CD4-positive, alpha-beta T cell treated with Interleukin-4 for 1 hour (primary cell): Measurements from ENCODE around the gene DHRS7.

Source experiments
- DNase-seq, 2 donors: peaks; one replicate each; pipeline ENCODE4 v3.0.0-alpha.2; 2020 to 2022

DHRS7 gene

GRCh38 chr14:60184905-60185555 lies 19.8 kb upstream of the DHRS7 start:
- DNase-seq: no peak

DNA sequence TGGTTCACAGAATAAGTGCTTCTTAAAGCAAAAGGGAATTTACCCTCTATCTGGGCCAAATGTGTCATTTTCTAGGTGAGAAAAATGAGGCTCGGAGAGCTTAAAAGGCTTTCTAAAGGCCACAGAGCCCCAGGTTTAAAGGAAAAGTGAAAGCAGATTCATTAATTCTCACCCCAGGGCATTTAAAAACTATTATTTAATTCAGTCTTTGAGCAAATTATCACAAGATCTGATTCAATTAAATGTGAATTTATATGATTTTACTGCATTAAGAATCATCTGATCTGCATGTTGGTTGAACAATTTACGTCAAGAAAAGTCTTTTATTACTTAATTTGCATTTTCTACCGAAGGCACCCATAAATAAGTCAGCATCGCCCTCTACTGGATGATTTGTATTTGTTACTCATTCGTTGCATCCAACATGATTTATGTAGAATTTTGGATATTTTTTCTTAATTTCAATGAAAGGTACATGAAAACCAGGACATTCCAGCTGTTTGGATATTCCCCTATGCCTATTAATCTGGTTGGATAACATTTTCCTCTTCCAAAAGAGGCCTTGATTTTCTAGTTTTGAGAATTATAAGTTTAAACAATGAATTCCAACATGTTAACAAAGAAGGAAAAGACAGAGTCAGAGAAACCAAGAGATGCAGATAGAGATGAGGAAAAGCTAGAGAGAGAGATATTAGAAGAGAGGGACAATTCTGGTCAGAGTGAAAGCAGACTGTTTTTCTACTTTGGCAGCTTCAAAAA lies 19.1 kb upstream of the DHRS7 start:
- peak; percentile 25 to 83 for DNase-seq

GRCh38 chr14:60183741-60184140 lies 18.5 kb upstream of the DHRS7 start:
- DNase-seq: no peak

- no peak for DNase-seq
Observed at GRCh38 chr14:60183138-60183537, 17.9 kb upstream of the DHRS7 start.

DNA sequence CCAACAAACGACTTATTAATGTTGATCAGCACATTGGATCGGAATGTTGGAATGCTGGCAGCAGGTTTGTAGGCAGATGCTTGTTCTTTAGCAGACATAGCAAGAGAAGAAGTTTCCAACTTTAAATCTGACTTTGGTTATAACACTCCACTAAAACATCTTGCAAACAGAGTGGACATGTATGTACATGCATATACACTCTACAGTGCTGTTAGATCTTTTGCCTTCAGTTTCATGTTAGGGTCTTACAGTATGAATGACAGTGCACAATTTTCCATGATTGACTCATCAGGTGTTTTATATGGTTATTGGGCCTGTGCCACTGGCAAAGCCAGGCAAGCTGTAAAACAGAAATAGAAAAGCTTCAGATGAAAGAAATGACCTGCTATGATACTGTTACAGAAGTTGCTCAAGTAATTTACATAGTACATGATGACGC lies 14.3 kb upstream of the DHRS7 start:
- no peak for DNase-seq

- no peak for DNase-seq
Observed at GRCh38 chr14:60178820-60179219, 13.6 kb upstream of the DHRS7 start.

DNA sequence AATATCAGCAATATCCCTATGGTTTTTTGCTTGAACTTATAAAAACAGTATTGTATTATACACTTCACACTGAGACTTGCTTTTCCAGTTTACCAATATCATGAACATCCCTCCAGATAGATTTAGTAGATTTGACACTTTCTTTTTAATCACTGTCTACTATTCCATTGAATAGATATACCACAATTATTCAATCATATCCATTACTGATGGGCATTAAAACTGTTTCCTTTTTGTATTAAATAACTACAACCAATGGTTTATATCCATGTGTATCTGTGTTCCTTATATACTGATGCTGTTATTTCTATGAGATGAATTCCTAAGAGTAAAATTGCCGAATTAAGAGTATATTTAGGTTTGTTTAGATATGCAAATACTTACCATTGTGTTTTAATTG lies 13.0 kb upstream of the DHRS7 start:
- DNase-seq: no peak

DNA sequence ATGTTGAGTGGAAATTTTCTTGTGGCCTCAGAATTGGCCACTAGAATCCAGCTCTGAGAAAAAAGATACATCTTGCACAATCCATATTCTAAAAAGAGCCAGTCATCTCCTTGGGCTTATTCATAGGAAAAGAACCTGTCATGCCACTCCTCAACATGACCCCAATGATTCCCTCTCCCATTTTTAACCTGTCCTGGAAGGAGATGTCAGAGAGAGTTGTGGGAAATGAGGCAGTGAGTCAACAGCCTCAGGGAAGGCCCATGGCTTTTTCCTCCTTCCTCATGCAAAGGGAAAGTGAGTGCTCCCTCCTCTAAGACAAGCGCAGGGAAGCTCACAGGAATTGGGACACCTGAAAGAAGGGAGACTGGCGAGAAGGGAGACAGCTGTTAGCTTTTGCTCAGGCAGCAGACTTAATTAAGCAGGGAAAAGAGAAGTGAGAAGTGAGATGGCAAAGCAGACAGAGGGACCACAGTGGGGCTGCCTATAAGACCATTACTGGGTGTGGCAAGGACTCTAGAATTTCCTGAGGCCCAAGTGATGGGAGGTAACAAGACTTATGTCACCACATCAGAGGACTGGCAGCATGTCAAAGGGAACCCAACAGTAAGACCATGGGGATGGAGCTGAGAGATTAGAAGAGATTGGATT lies 10.2 kb upstream of the DHRS7 start:
- DNase-seq: no peak

DNA sequence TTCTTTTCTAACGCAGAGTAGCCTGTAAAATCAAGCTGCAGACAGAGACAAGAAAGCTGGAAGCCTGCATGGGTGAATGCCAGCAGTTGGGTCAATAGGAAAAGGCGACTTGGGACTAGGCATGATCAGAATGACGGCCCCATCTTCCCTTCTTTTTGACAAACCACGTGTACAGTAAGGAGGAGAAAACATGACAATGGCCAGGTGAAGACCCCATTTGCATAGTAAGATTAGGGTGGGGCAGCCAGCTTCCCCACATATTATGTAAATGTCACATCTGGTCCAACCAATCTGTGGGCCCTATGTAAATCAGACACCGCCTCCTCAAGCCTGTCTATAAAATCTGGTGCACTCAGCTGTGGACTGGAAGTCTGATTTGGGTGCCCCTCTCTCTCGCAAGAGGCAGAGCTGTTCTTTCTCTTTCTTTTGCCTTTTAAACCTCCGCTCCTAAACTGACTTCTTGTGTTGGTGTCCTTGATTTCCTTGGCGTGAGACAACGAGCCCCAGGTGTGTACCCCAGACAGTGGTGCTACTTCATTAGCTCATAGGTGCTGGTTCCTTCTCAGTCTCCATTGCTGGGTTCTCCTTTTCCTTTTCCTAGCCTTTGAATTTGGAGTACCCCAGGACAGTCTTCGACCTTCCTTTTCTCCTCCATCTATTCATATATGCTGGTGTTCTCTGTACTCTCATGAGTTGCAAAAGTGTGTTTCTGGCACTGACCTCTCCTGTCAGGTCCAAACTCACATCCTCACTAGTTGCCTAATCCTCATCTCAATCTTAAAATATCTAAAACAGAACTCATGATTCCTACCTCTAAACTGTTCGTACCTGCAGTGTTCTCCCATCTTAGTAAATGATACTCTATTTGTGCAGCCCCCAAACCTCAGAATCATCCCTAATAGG lies 9.4 kb upstream of the DHRS7 start:
- DNase-seq: no peak

- DNase-seq: no peak
Observed at GRCh38 chr14:60171690-60172089, 6.5 kb upstream of the DHRS7 start.

- DNase-seq: no peak
Observed at GRCh38 chr14:60170948-60171347, 5.8 kb upstream of the DHRS7 start.

GRCh38 chr14:60169722-60170121 lies 4.5 kb upstream of the DHRS7 start:
- no peak for DNase-seq

- DNase-seq: peak in 1 of 2 donors; percentile 42
Observed at GRCh38 chr14:60166142-60166541, 944 bp upstream of the DHRS7 start.

GRCh38 chr14:60165547-60165876 lies 314 bp upstream of the DHRS7 start:
- DNase-seq: no peak

DNA sequence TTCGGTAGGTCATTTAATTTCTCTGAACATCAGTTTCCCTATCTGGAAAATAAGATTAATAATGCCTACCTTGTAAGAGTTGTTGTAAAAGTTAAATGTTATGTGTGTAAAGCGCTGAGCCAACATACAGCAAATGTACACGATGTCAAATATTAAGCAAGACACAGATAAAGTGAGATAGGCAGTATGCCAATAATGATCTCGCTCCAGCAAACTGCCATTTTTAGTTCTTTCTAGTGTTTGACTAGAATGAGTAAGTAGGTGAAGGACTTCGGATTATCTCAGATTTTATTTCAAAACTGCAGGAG lies 840 bp downstream of the DHRS7 start:
- DNase-seq: no peak

GRCh38 chr14:60163693-60164092 lies 1.5 kb downstream of the DHRS7 start:
- no peak for DNase-seq

DNA sequence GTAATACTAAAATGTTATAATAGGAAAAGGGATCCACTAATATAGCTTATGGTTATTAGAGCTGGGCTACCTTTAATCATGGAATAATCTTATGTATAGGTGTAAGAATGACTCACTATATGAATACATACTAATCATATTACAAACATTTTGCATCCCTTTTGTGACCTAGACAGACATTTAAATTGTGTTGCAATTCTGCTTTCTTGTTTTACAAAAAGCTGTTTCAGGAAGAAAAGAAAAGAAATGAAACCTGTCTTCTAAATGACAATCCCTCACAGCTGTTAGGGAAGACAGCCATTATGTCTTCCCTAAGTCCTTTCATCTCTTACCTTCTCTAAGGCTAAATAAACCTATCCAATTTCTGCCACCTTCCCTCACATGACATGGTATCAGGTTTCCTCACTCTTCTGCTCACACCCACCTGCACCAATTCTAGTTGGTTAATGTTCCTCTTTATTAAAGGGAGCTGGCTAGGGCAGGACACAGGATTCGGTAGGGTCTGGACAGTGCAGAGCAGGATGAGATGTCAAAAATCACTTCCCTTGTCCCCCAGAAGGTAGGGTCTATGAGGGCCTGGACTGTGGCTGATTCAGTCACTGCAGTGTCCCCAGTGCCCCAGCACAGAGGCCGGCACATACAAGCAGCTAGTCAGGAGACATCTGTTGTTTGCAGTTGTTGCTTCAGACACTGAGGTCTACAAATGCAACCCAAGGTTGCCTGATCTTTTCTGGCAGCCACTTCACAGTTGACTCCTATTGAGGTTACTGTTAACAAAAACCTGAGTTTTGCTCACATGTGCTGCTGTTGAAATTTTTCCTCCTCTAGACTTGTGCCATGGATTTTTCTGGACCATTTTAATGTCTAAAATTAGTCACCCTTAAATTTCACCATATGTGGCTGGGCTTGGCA lies 3.7 kb downstream of the DHRS7 start:
- no peak for DNase-seq

- no peak for DNase-seq
Observed at GRCh38 chr14:60160422-60160821, 4.8 kb downstream of the DHRS7 start.

- no peak for DNase-seq
Observed at GRCh38 chr14:60154671-60155070, 10.5 kb downstream of the DHRS7 start.

DNA sequence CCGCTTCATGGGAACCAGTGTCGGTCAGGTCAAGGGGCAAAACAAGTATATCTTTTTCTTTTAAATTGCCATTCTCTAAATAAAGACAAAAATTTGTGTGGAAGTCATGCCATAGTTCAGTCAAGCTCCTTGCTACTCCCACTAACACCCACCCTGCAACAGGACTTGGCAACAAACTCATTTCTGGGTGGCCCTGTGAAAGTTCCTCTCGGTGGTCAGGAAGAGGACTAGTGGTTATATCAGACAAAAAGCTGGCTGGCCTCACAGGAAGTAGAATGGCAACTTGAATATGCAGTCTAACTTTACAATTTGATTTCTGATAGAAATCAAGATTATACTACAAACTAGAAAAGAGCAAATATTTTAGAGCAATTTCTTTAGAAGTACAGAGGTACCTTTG lies 11.2 kb downstream of the DHRS7 start:
- DNase-seq: peak in 1 of 2 donors; percentile 32

DNA sequence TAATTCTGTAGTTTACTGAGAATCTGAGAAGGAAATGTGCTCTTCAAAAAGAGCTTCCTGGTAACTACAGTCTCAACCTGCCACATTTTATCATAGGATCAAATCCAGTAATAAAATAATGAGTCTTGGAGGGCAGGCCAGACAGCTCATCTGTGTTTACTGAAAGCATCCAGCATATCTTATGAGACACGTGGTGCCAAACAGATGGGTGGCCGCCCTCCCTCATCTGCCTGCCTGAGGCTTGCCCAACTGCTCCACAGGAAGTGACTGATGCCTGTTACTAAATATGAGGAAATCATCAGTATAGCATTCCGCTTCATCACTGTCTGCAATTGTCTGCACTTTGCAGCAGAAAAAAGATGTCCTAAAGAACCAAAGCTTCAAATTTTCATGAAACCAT lies 13.5 kb downstream of the DHRS7 start:
- peak; percentile 73 to 81 for DNase-seq

- DNase-seq: no peak
Observed at GRCh38 chr14:60134702-60135101, 30.5 kb downstream of the DHRS7 start.
